Natural killer cell (primary cell): Measurements from ENCODE around the gene ANKLE2. TPM values are rescaled to one million over a fixed set of nuclear protein-coding genes. Genes with fewer than 3 reads are reported as not detected.
A peak's percentile ranks its signal among the peaks of the same experiment; 100 is the strongest.

Experiments
- ATAC-seq, 3 donors: fragments of 150-1000 bp in 2 of 3; fragments of 200-7000 bp in 1 of 3; cut with Tn5 transposase; 1 replicate in 1 of 3; 2 replicates in 2 of 3; pipeline ENCODE4 v1.10.0; 2021; ENCODE audit warnings: mild to moderate bottlenecking in 2 of 3, moderate library complexity in 2 of 3
- DNase-seq, 2 donors: peaks; one replicate each; pipeline versions ENCODE4 v3.0.0 to v3.0.0-alpha.2; 2013 to 2021; ENCODE audit warnings: mixed read lengths in 1 of 2
- H3K27ac ChIP-seq: one replicate; pipeline ENCODE4 v1.5.1; 2013; ENCODE audit warnings: mild to moderate bottlenecking, low read length
- H3K27me3 ChIP-seq: one replicate; pipeline ENCODE4 v1.6.1; 2013; ENCODE audit warnings: low read length; ENCODE audit not compliant: control insufficient read depth, insufficient read depth
- H3K36me3 ChIP-seq: one replicate; pipeline ENCODE4 v1.6.1; 2013; ENCODE audit warnings: low read length; ENCODE audit not compliant: control insufficient read depth, insufficient read depth
- H3K4me1 ChIP-seq: one replicate; pipeline ENCODE4 v1.6.1; 2013; ENCODE audit warnings: low read length; ENCODE audit not compliant: control insufficient read depth, insufficient read depth
- H3K4me3 ChIP-seq: one replicate; pipeline ENCODE4 v1.5.1; 2013; ENCODE audit warnings: low read length
- H3K9me3 ChIP-seq: one replicate; pipeline ENCODE4 v1.6.1; 2013; ENCODE audit warnings: low read length; ENCODE audit not compliant: control insufficient read depth, insufficient read depth
- H3K27ac Mint-ChIP-seq, 2 donors: one replicate each; pipeline ENCODE4 v1.8.0; 2022; ENCODE audit warnings: mild to moderate bottlenecking in 2 of 2, mixed read lengths in 2 of 2, moderate library complexity in 1 of 2
- H3K27me3 Mint-ChIP-seq, 2 donors: one replicate each; pipeline ENCODE4 v1.8.0; 2022; ENCODE audit warnings: low read depth in 2 of 2, mixed read lengths in 2 of 2
- H3K36me3 Mint-ChIP-seq: one replicate; pipeline ENCODE4 v1.8.0; 2022; ENCODE audit warnings: mixed read lengths
- H3K4me1 Mint-ChIP-seq, 2 donors: one replicate each; pipeline ENCODE4 v1.8.0; 2022; ENCODE audit warnings: mixed read lengths in 2 of 2
- H3K4me3 Mint-ChIP-seq: one replicate; pipeline ENCODE4 v1.8.0; 2022; ENCODE audit warnings: mild to moderate bottlenecking, moderate library complexity, mixed read lengths
- H3K9me3 Mint-ChIP-seq, 2 donors: one replicate each; pipeline ENCODE4 v1.8.0; 2022; ENCODE audit warnings: mixed read lengths in 2 of 2
- CTCF ChIP-seq: fragments of 200-600 bp; IDR thresholded peaks from one replicate; pipeline ENCODE4 v1.8.0; 2022; ENCODE audit warnings: antibody characterized with exemption
- WGBS: methylation state at CpG from one replicate; pipeline ENCODE4 v1.1.7; 2013; ENCODE audit warnings: missing lambda C conversion rate; ENCODE audit not compliant: insufficient coverage; 5-methylcytosine and 5-hydroxymethylcytosine counted together
- intact Hi-C: fragments of 100-400 bp; cut with micrococcal nuclease; formaldehyde crosslinking; loops from one replicate; pipeline ENCODE4 v1.14.2; 2022
- total RNA-seq, 4 donors: library from RNA; stranded (reverse); fragments of 120-200 nt in 1 of 4; gene quantifications; one replicate each; pipeline versions ENCODE4 v1.2.3 to v1.2.4, GENCODE V29; 2013 to 2022

The ANKLE2 gene
- total RNA-seq, 3 donors from 2014 or later (not counting 1 experiment from before 2014, with no cell fraction given), result 67.3 to 86.4 (median 84.6) TPM

GRCh38 chr12:132781938-132782337 is 20.3 kb upstream of the ANKLE2 start:
- Histone ChIP-seq H3K9me3 (no peaks in the 10 kb centered on the region), H3K36me3 (peaks cover 70% of the 10 kb centered on the region), H3K27ac (no peak overlapping the region), H3K4me3 (no peak overlapping the region), H3K27me3 (no peaks in the 10 kb centered on the region), H3K4me1 (no peaks in the 10 kb centered on the region)
- 97% methylated on average over 12 of the region's 12 CpGs for WGBS
- Mint-ChIP-seq H3K27ac (no peak overlapping the region), H3K27me3 (no peaks in the 10 kb centered on the region), H3K4me3 (no peak overlapping the region), H3K4me1 (no peaks in the 10 kb centered on the region), H3K9me3 (no peaks in the 10 kb centered on the region), H3K36me3 (no peaks in the 10 kb centered on the region)
- intact Hi-C loops, result no loop called here
- TF ChIP-seq CTCF, result no peak
- no peak for ATAC-seq
- DNase-seq, result no peak

- H3K4me1 Mint-ChIP-seq, result no peaks in the 10 kb centered on the region
- Histone ChIP-seq H3K27me3 (no peaks in the 10 kb centered on the region), H3K4me1 (no peaks in the 10 kb centered on the region), H3K36me3 (peaks cover 73% of the 10 kb centered on the region), H3K4me3 (no peak overlapping the region), H3K27ac (no peak overlapping the region), H3K9me3 (no peaks in the 10 kb centered on the region)
- no peak for TF ChIP-seq CTCF
- DNase-seq, result no peak
- no peak overlapping the region for H3K4me3 Mint-ChIP-seq
- peak in 1 of 3 donors; percentile 35 for ATAC-seq
- no peaks in the 10 kb centered on the region for H3K9me3 Mint-ChIP-seq
- intact Hi-C loops, result no loop called here
- H3K36me3 Mint-ChIP-seq, result no peaks in the 10 kb centered on the region
- no peaks in the 10 kb centered on the region for H3K27me3 Mint-ChIP-seq
- H3K27ac Mint-ChIP-seq, result no peak overlapping the region
- 97% methylated on average over 30 of the region's 30 CpGs for WGBS
Observed at GRCh38 chr12:132779781-132780353, 18.2 kb upstream of the ANKLE2 start.

GRCh38 chr12:132777614-132778013 is 16.0 kb upstream of the ANKLE2 start:
- 95% methylated on average over 20 of the region's 20 CpGs for WGBS
- ATAC-seq, result no peak
- intact Hi-C loops, result no loop called here
- Histone ChIP-seq H3K4me1 (peaks cover 6% of the 10 kb centered on the region), H3K27ac (no peak overlapping the region), H3K9me3 (no peaks in the 10 kb centered on the region), H3K4me3 (no peak overlapping the region), H3K27me3 (no peaks in the 10 kb centered on the region), H3K36me3 (peaks cover 74% of the 10 kb centered on the region)
- H3K9me3 Mint-ChIP-seq, result no peaks in the 10 kb centered on the region
- no peaks in the 10 kb centered on the region for H3K27me3 Mint-ChIP-seq
- TF ChIP-seq CTCF, result no peak
- H3K36me3 Mint-ChIP-seq, result no peaks in the 10 kb centered on the region
- H3K4me3 Mint-ChIP-seq, result no peak overlapping the region
- H3K27ac Mint-ChIP-seq, result no peak overlapping the region
- DNase-seq, result no peak
- H3K4me1 Mint-ChIP-seq, result no peaks in the 10 kb centered on the region
